ENCODE data around the gene CLPTM1L. TPM values are rescaled to one million over a fixed set of nuclear protein-coding genes. Genes with fewer than 3 reads are reported as not detected.

Gene CLPTM1L
- total RNA-seq, 1 experiment from 2014 or later: 146 TPM

- Histone ChIP-seq H3K36me3 (ENCODE audit: insufficient read depth, low read length, poor library complexity, severe bottlenecking) (peaks cover 50% of the 10 kb centered on the region), H3K4me3 (ENCODE audit: low read depth, low read length, poor library complexity, severe bottlenecking) (no peak overlapping the region), H3K27ac (ENCODE audit: low read depth, low read length, poor library complexity, severe bottlenecking) (no peak overlapping the region), H3K4me1 (ENCODE audit: insufficient read depth, low read length, poor library complexity, severe bottlenecking) (no peaks in the 10 kb centered on the region), H3K9me3 (ENCODE audit: low read depth, low read length, poor library complexity, severe bottlenecking) (no peaks in the 10 kb centered on the region), H3K27me3 (replicated peaks; ENCODE audit: insufficient read depth, low read depth, low read length, poor library complexity) (no peaks in the 10 kb centered on the region)
- CTCF ChIA-PET: no interaction called here
- TF ChIP-seq EZH2 (IDR thresholded peaks at IDR 0.05; ENCODE audit: borderline replicate concordance, low read depth, low read length, poor library complexity, severe bottlenecking) (no peak), CTCF (conservative IDR thresholded peaks at IDR 0.05; ENCODE audit: low read depth, low read length) (no peak)
- no peak for DNase-seq (ENCODE audit: low spot score)
- no TSS peak for BruUV-seq (replicated peaks)
- POLR2A ChIA-PET (ENCODE audit: low non-redundant PET): no interaction called here
- intact Hi-C loops (cut with micrococcal nuclease; ENCODE audit: unreplicated experiment): no loop called here
These were observed 25.3 kb downstream of the CLPTM1L start for GRCh38 chr5:1319436-1320256.

GRCh38 chr5:1318659-1319251 lies 26.1 kb downstream of the CLPTM1L start:
- ChIA-PET CTCF (no interaction called here), POLR2A (ENCODE audit: low non-redundant PET) (no interaction called here)
- no peak for DNase-seq (ENCODE audit: low spot score)
- TF ChIP-seq CTCF (conservative IDR thresholded peaks at IDR 0.05; ENCODE audit: low read depth, low read length) (no peak), EZH2 (IDR thresholded peaks at IDR 0.05; ENCODE audit: borderline replicate concordance, low read depth, low read length, poor library complexity, severe bottlenecking) (no peak)
- intact Hi-C loops (cut with micrococcal nuclease; ENCODE audit: unreplicated experiment): no loop called here
- no peak overlapping the region for H3K4me3 ChIP-seq (ENCODE audit: low read depth, low read length, poor library complexity, severe bottlenecking)
- H3K27ac ChIP-seq (ENCODE audit: low read depth, low read length, poor library complexity, severe bottlenecking): no peak overlapping the region
- no peaks in the 10 kb centered on the region for H3K9me3 ChIP-seq (ENCODE audit: low read depth, low read length, poor library complexity, severe bottlenecking)
- no peaks in the 10 kb centered on the region for H3K27me3 ChIP-seq (replicated peaks; ENCODE audit: insufficient read depth, low read depth, low read length, poor library complexity)
- BruUV-seq (replicated peaks): no TSS peak
- H3K36me3 ChIP-seq (ENCODE audit: insufficient read depth, low read length, poor library complexity, severe bottlenecking): peaks cover 42% of the 10 kb centered on the region
- no peaks in the 10 kb centered on the region for H3K4me1 ChIP-seq (ENCODE audit: insufficient read depth, low read length, poor library complexity, severe bottlenecking)

GRCh38 chr5:1317921-1318565 lies 26.9 kb downstream of the CLPTM1L start:
- POLR2A ChIA-PET (ENCODE audit: low non-redundant PET): no interaction called here
- Histone ChIP-seq H3K27me3 (replicated peaks; ENCODE audit: insufficient read depth, low read depth, low read length, poor library complexity) (no peaks in the 10 kb centered on the region), H3K36me3 (ENCODE audit: insufficient read depth, low read length, poor library complexity, severe bottlenecking) (peaks cover 36% of the 10 kb centered on the region), H3K9me3 (ENCODE audit: low read depth, low read length, poor library complexity, severe bottlenecking) (no peaks in the 10 kb centered on the region), H3K27ac (ENCODE audit: low read depth, low read length, poor library complexity, severe bottlenecking) (no peak overlapping the region), H3K4me3 (ENCODE audit: low read depth, low read length, poor library complexity, severe bottlenecking) (no peak overlapping the region), H3K4me1 (ENCODE audit: insufficient read depth, low read length, poor library complexity, severe bottlenecking) (no peaks in the 10 kb centered on the region)
- intact Hi-C loops (cut with micrococcal nuclease; ENCODE audit: unreplicated experiment): no loop called here
- CTCF ChIA-PET: no interaction called here
- TF ChIP-seq EZH2 (IDR thresholded peaks at IDR 0.05; ENCODE audit: borderline replicate concordance, low read depth, low read length, poor library complexity, severe bottlenecking) (no peak), CTCF (conservative IDR thresholded peaks at IDR 0.05; ENCODE audit: low read depth, low read length) (no peak)
- no peak for DNase-seq (ENCODE audit: low spot score)
- TSS peak; percentile 70 for BruUV-seq (replicated peaks)

All from A673 (cell line).